HL-60/S4 (cell line): ENCODE results near the gene TOE1.

Experiments used
- in situ Hi-C: fragments of 300-500 bp; cut with MboI; formaldehyde crosslinking; loops from 2 replicates; pipeline ENCODE4 v1.14.3; 2022; ENCODE audit warnings: low sequenced_read_pairs

TOE1 gene

DNA sequence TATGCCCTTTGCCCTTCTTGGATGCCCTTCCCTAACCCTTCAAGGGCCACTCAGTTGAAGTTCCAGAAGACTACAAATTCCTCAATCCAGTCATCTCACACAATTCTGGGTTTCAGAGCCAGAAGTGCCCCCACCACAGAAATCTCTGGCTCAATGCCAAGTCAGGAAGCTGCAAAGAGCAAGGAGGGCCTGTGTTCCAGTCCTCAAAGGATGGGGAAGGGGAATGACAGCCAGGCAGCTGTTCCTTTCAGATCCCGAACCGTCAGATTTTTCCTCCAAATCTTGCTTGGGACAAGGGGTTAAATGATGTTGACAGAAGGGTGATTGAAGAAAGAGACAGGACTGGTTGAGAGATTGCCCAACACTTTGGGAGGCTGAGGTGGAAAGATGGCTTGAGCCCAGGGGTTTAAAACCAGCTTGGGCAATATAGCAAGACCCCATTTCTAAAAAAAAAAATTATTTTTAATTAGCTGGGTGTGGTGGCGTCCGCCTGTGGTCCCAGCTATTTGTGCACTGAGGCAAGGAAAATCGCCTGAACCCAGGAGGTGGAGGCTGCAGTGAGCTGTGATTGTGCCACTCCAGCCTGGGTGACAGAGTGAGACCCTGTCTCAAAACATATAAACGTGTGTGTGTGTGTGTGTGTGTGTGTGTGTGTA, 14.0 kb upstream of the TOE1 start:
- in situ Hi-C loops, result no loop called here

DNA sequence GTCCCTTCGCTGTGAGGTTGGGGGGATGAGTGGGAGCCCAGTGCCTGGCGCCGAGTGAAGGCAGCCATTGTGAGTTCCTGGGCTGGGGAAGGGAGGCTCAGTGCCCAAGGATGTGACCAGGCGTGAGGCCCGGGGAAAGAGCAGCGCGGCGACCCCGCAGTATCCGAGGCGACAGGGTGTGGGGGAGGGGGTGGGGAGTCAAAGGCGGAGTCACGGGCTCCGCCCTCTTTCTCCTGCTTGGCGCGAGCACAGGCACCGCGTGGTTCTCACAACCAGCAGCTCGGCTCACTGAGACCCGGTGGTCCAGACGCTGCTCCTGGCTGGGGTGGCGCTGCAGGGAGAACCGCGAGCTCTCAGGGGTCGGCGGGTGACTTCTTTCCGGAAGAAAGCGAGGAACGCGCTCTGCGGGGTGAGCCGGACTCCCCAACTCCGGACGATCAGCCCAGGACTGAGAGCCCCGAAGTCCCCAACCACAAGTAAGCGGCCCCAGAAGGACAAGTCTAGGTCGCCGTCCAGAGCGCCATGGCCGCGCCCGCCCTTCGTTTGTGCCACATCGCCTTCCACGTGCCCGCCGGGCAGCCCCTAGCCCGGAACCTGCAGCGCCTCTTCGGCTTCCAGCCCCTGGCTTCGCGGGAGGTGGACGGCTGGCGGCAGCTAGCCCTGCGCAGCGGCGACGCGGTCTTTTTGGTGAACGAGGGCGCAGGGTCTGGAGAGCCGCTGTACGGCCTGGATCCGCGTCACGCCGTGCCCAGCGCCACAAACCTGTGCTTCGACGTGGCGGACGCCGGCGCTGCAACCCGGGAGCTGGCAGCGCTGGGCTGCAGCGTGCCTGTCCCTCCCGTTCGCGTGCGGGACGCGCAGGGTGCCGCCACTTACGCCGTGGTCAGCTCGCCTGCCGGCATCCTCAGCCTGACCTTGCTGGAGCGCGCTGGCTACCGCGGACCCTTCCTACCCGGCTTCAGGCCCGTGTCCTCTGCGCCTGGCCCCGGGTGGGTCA, 13.0 kb upstream of the TOE1 start, which contains the start of gene HPDL:
TSS of gene HPDL (plus strand) at position 269 of the 997 bp plus-strand sequence. CDS start at position 523, 254 bp downstream.
- in situ Hi-C loops, result no loop called here

GRCh38 chr1:45327644-45328515, 12.1 kb upstream of the TOE1 start:
- in situ Hi-C loops, result no loop called here

DNA sequence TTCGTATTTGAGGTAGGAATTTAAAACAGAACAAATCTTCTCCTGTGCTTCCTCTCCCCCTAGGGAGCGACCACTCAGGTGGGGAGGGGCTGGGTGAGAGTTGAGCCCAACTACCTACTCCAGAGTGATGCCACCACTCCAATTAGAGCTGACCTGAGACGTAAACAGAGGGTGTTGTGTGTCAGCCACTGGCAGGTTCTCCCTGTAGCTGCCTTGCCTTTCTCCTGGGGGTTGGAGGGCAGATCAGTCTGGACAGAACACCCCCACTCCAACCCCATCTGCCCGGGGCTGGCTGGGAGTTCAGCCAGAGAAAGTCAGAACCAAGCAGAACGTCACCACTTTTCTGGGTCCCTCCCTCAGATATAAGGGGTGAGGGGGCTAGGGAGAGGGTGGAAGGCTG, 11.3 kb upstream of the TOE1 start:
- in situ Hi-C loops, result no loop called here

GRCh38 chr1:45329445-45329844, 10.5 kb upstream of the TOE1 start:
- in situ Hi-C loops, result no loop called here

- in situ Hi-C loops, result no loop called here
These were observed 8.3 kb upstream of the TOE1 start for GRCh38 chr1:45331436-45332345.

GRCh38 chr1:45332346-45332720, 7.6 kb upstream of the TOE1 start:
- in situ Hi-C loops, result no loop called here

DNA sequence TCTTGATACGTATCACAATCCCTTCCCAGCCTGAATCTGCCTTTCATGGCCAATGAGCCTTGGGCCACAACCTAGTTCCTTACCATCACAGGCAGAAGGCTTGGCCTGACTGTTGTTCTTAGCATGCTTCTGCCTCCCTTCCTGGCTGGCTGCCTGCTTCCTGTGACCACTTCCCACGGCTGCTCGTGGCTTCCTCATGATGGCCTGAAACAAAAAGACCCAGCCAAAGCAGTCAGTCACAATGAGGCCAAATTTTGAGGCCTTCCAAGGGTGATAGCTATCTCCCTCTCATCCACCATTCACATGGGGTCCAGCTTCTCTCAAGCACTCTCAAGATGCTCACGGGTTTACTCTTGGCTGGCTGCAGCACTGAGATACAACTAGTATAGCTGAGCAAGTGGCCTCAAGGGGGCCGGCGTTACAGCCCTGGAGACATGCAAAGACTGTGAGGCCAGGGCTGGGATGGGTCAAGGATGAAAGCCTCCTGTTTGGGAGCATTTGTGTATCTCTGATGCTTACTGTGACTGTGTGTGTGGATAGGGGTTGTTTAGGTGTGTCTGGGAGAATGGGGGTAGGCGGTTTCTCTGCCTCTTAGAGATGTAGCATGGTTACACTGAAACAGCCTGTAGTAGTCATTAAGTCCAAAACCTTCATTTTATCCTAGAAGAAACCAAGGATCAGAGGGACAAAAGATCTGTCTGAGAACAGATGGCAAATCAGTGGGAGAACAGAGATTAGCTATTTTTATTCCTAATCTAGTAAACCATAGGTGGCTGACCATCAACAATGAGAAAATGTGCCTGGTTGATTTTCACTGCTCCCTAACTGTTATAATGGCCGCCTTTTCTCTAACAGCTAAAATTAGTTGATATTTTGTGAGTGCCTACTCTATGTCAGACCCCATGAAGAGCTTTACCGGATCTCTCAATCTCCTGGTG, 5.4 kb upstream of the TOE1 start:
- in situ Hi-C loops, result no loop called here

DNA sequence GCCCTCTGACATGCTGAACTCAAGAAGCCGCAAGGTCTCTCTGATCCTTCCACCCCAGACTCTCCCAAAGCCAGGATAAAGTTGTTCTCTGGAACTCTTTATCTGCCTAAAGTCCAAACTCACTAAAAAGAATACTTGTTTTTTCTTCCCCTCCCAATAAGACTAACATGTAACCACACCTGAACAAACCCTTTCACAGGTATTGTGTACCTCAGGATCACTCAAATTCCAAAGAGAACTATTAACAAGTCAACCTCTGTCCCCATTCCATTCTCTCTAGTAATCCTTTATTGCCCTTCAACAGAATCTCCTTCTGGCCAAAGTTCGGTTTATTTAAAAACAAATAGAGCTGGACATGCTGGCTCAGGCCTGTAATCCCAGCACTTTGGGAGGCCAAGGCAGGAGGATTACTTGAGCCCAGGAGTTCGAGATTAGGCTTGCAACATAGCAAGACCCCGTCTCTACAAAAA, 4.1 kb upstream of the TOE1 start:
- in situ Hi-C loops, result no loop called here

DNA sequence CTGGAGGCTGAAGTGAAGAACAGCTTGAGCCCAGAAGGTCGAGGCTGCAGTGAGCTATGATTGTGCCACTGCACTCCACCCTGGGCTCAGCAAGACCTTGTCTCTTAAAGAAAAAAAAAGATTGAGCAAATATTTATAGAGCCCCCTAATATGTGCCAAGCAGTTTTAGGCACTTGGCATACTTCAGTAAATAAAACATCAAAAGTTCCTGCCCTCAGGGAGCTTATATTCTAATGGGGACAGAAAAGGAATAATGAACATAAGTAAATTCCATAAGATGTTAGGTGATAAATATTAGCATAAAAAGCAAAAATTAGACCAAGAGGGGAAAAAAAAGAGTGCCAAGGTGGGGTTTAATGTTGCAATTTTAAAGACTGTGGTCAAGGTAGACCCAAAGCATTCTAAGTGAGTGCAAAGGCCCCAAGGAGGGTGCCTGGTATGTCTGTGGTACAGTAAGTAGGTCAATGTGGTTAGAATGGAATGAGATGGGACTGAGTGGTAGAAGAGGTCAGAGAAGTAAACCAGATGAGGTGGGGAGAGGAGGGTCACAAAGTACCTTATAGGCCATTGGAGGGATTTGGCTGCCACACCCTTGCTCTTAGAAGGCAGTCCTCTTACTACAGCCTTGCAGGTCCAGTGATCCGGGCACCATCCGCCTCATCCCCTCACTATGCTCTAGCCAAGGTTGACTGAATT, 2.2 kb upstream of the TOE1 start:
- in situ Hi-C loops, result no loop called here

GRCh38 chr1:45340816-45341466, 971 bp downstream of the TOE1 start:
- in situ Hi-C loops, result no loop called here

GRCh38 chr1:45344499-45344898, 4.5 kb downstream of the TOE1 start:
- in situ Hi-C loops, result no loop called here

GRCh38 chr1:45345014-45345413, 5.0 kb downstream of the TOE1 start:
- in situ Hi-C loops, result no loop called here

GRCh38 chr1:45346473-45346872, 6.5 kb downstream of the TOE1 start:
- in situ Hi-C loops, result no loop called here

DNA sequence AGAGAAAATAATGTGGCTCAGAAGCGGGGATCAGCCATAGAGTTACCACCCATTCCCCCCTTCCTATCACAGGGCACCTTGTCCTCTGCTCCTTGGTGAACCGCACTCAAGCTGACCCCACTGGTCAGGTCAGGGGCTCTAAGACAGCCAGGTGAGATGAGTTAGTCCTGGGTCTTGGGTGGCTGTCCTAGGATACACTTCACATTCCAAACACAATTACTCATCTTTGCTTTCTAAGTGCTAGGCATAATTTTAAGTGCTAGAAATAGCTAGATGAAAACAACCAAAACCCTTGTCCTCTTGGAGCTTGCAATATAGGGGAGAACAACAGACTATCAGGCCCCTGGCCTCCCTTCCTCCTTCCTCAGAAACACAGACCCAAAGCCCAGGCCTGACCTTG, 8.1 kb downstream of the TOE1 start:
- in situ Hi-C loops, result no loop called here

- in situ Hi-C loops, result no loop called here
These were observed 8.6 kb downstream of the TOE1 start for GRCh38 chr1:45348609-45348965.

- in situ Hi-C loops, result no loop called here
These were observed 9.2 kb downstream of the TOE1 start for GRCh38 chr1:45348966-45349677.
